Glomerular endothelial cell (primary cell): ENCODE results near the gene SLC6A13. TPM values are rescaled to one million over a fixed set of nuclear protein-coding genes. Genes with fewer than 3 reads are reported as not detected.
"Not testable (repeated sequence)": the region's sequence is repeated elsewhere in the genome, so short reads cannot be mapped to it uniquely, and the experiment has no call there.

ENCODE experiments used
- DNase-seq: peaks from one replicate; pipeline ENCODE4 v3.0.0-alpha.2; 2011; ENCODE audit warnings: low read depth, low spot score; ENCODE audit errors: extremely low read depth
- total RNA-seq: library from RNA; depleted of rRNA; stranded (reverse); fragments of >200 nt; gene quantifications from 2 replicates; pipeline ENCODE4 v1.2.3, GENCODE V29; 2015

The SLC6A13 gene
- total RNA-seq, 1 donor from 2014 or later: not detected

DNA sequence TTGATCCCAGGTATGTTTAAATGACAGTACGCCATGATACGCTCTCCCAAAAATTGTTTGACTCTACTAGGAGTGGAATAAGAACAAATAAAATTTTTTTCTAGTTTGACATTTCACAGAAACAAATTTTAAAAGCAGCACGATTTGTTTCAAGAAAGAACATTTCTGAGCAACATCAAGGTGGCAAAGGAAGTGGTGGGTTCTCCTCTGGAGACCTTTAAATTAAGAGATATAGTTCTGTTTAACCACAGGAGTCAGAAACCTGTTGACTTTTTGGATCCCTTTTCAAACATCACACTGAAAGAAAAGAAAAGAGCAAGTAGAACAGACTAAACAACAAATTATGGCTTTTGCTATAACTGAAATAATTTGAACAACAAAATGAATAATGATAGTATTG lies 2.5 kb upstream of the SLC6A13 start:
- DNase-seq: no peak

GRCh38 chr12:264269-264668 lies 1.6 kb upstream of the SLC6A13 start:
- DNase-seq: no peak

- DNase-seq: no peak
These were observed 938 bp upstream of the SLC6A13 start for GRCh38 chr12:263574-263973.

- DNase-seq: no peak
These were observed 523 bp downstream of the SLC6A13 start for GRCh38 chr12:262113-262512.

DNA sequence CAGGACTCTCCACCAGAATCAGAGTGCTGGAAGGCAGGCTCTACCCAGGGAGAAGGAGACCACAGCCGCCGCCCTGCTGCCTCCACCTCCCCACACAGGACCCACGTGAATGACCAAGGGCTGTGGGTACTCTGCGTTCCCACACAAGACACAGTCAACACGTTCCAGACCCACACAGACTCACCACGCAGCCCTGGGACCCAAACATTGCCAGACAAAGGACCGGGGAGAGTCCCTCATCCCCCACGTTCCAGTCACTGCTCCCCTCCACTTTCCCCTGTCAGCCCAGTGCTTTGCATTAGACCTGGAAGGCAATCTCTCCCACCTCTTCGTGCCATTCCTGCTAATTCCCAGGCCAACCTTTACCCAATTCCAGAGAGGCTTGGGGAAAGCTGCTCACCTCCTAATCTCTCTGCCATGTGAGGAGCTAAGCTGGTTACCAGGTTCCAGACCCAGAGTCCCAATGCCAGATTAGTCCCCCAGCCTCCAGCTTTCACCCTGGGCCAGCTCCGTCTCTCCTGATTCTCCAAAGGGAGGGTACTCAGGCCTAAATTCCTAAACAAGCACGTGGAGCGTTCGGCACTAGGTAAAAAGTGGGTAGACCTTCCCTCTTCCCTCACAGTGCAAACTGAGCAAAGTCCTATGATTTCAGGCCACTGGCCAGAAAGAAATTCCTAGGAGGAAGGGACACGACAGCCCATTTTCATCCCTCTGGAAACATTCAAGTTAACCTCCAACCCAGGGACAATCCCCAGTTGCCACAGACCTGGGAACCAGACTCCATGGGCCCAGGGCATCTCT lies 4.9 kb downstream of the SLC6A13 start:
- no peak for DNase-seq

DNA sequence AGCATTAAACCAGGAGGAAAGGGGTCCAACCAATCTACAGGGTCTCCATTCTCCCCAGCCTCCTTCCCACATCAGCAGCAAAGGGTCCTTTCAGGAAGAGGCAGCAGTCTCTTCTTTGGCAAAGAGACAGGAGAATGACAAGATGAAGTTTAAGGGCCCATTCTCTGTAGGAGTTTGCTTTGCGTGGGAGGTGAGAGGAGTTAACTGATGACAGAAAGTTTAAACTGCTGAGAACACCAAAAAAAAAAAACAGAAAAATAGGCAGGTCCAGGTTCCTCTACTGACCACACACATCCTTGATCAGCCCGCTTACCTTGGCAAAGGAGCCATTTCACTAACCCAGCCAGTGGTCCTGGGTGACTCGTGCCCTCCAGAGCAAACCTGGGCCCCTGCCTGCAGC lies 5.7 kb downstream of the SLC6A13 start:
- no peak for DNase-seq

- DNase-seq: no peak
These were observed 6.4 kb downstream of the SLC6A13 start for GRCh38 chr12:256225-256624.

- DNase-seq: no peak
These were observed 7.7 kb downstream of the SLC6A13 start for GRCh38 chr12:254912-255311.

GRCh38 chr12:254039-254438 lies 8.6 kb downstream of the SLC6A13 start:
- DNase-seq: no peak

- DNase-seq: no peak
These were observed 9.4 kb downstream of the SLC6A13 start for GRCh38 chr12:253116-253831.

GRCh38 chr12:252636-253035 lies 10.0 kb downstream of the SLC6A13 start:
- no peak for DNase-seq

DNA sequence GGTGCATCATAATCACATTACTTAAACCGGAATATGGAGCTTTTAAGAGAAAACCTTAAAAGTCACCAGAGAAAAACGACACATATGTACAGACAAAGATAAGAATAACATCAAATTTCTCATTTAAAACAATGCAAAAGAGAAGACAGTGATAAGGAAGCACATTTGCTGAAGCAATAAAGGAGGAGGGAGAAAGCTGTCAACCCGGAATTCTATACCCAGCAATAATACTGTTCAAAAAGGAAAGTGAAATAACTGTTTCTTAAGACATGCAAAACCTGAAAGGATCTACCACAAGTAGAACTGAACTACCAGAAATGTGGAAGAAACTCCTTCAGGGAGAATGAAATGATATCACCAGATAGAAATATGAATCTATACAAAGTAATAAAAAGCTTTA lies 15.4 kb downstream of the SLC6A13 start:
- no peak for DNase-seq

DNA sequence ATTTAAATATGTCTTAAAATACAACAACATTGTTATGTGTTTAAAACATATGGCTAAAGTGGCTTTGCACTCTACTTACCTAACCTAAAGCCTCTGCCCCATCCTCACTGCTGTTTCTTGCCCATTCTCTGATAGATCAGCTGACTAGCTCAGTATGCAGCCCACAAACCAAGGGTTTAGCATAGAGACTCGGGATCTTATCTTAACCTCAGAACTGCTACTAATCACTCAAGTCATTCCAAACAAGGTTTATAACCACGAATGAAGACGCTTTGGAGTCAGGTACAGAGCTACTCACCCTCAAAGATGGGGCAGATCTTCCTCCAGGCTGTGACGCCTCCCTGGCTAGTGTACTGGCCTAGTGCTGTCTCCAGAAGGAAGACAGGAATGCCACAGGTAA lies 19.3 kb downstream of the SLC6A13 start:
- DNase-seq: no peak

GRCh38 chr12:242496-242895 lies 20.1 kb downstream of the SLC6A13 start:
- DNase-seq: no peak

DNA sequence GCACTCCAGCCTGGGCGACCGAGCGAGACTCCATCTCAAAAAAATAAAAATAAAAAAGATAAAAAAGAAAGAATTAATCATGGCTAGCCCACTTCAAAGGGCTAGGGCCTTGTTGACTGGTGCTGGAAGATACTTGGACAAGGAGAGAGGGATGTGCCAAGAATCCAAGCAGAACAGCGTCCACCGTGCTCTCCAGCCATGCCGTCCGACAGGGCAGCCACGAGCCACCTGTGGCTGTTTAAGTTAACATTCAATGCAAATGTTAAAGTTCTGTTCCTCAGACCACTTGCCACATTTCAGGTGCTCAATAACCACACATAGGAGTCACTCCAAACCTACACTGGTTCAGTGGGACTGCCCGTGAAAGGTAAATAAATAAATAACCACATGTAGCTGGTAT lies 21.4 kb downstream of the SLC6A13 start:
- DNase-seq: no peak

GRCh38 chr12:240566-240965 lies 22.1 kb downstream of the SLC6A13 start:
- no peak for DNase-seq

- no peak for DNase-seq
These were observed 23.8 kb downstream of the SLC6A13 start for GRCh38 chr12:238736-239398.

- no peak for DNase-seq
These were observed 24.5 kb downstream of the SLC6A13 start for GRCh38 chr12:238116-238515.

DNA sequence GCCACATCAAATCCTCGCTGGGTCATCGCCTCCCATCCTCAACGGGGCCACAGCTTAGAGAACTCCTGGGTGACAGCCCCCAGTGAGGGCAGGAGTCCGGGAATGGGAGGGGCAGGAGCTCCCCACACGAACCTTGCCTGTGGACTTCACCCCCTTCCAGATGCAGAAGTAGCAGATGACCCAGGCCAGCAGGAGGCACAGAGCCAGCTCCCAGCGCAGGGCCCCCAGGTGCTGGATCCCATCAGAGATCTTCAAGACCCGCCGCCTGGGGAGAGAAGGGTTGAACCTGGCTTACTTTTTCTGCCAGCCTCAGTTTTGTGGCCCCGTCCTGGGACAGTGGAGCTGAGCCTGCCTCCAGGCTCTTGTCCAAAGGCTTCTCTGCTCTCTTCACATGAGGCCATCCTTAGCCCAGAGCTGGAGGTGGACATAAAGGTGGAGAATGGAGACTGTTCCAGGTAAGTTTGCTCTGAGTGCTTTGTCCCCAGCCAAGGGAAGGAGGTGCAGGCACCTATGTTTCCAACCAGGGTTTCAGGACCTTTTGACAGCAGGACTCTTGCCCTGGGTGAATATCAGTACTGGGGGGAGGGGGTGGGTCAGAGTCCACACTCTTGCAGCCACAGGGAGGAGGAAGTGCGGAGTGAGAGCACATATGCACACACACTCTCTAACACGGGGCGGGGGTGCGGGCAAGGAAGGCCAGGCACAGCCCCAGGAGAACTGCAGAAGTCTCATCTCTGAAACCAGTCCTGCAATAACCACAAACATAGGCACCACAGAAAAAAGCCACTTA lies 25.4 kb downstream of the SLC6A13 start:
- DNase-seq: no peak

- no peak for DNase-seq
These were observed 26.2 kb downstream of the SLC6A13 start for GRCh38 chr12:236445-236844.

DNA sequence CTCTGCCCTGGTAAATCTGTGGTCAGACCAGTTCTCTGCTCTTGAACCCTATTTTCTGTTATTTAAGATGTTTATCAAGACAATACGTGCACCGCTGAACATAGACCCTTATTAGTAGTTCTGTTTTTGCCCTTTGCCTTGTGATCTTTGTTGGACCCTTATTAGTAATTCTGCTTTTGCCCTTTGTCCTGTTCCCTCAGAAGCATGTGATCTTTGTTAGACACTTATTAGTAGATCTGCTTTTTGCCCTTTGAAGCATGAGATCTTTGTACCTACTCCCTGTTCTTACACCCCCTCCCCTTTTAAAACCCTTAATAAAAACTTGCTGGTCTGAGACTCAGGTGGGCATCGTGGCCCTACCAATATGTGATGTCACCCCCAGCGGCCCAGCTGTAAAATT lies 26.7 kb downstream of the SLC6A13 start:
- DNase-seq: not testable (repeated sequence)
